NCI-H345 treated with DMSO at 0.1 percent for 48 hours (cell line): ENCODE measurements around the gene PSMC3IP.
"Not testable (repeated sequence)": the region's sequence is repeated elsewhere in the genome, so short reads cannot be mapped to it uniquely, and the experiment has no call there.

Source experiments
- DNase-seq: peaks from one replicate; lab custom pipeline; 2025; ENCODE audit not compliant: unreplicated experiment; lab: John Stamatoyannopoulos, UW

The PSMC3IP gene

DNA sequence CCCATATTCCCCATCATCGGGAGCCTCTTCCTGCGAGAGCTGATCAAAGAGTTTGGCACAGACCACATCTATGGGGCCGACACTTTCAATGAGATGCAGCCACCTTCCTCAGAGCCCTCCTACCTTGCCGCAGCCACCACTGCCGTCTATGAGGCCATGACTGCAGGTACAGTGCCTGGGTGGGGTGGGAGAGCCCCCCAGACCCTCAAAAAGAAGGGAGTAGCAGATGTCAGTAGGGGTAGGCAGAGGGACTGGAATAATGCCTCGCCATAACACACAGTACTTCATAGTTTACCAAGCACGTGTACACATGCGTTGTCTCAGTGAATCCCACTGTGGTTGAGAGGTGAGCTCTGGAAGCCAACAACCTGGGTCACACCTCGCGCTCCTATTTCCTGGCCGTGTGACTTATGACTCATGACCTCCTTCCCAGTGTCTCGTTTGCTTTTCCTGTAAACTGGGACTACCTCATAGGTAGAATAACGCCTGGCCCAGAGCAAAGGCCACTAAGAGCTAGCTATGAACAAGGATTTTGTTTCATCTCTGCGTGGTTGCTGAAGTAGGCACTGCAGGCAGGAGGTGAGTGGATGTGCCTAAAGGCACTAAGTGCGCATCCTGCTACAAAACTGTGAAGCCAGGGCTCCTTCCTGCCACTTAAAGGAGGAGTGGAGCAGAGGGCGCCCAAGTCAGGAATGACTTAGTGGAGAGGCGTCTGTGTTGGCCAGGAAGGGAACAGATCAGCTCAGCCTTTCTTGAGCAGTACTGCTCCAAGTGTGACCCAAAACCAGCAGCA lies 36.3 kb downstream of the PSMC3IP start:
- no peak for DNase-seq

DNA sequence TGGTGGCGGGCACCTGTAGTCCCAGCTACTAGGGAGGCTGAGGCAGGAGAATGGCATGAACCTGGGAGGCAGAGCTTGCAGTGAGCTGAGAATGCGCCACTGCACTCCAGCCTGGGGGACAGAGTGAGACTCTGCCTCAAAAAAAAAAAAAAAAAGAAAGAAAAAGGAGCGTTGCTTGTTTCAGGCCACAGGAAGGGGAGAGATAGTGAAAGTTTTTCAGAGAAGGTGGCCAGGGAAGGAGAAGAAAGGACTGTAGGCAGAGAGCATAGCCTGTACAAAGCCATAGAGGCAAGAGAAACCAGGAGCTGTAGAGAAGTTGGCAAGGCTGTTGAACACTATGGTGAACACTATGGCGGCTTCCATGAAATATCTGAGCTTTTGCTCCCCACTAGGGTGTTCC lies 37.0 kb downstream of the PSMC3IP start:
- DNase-seq, result not testable (repeated sequence)

DNA sequence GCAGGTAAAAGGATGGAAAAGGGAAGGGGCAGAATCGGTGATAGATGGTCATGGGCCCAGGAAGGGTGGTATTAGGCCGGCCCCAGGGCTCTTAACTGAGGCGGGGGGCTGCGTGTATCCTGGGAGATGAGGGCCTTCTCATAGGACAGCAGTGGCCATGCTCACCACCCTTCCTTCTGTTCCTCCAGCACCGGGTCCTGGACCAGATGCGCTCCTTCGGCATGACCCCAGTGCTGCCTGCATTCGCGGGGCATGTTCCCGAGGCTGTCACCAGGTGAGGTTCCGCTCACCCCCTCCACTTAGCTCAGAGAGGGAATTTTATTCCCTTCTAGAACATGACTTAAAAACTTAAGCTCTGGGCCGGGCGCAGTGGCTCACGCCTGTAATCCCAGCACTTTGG lies 39.0 kb downstream of the PSMC3IP start:
- no peak for DNase-seq

DNA sequence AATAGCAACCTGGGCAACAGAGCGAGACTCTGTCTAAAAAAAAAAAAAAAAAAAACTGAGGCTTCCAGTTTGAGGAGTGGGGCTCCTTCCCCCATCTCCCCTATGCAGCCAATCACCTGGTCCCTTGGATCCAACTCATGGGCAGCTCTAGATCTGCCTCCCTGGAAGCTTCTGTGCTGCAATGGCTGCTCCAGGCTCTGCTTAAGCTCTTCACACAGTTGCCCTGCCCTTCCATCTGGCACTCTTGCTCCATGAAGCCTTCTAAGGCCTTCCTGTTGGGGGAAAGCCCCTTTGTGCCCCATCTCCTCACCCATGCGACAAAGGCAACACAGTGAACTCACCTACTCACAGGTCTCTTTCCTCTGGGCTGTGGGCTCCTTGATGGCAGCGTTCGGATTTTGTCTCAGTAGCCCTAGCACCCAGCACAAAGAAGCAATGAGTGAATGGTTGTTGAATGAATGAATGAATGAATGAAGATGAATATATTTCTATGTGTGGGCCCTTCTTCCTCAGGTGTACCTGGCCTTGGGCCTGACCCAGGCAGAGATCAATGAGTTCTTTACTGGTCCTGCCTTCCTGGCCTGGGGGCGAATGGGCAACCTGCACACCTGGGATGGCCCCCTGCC lies 39.6 kb downstream of the PSMC3IP start:
- no peak for DNase-seq

DNA sequence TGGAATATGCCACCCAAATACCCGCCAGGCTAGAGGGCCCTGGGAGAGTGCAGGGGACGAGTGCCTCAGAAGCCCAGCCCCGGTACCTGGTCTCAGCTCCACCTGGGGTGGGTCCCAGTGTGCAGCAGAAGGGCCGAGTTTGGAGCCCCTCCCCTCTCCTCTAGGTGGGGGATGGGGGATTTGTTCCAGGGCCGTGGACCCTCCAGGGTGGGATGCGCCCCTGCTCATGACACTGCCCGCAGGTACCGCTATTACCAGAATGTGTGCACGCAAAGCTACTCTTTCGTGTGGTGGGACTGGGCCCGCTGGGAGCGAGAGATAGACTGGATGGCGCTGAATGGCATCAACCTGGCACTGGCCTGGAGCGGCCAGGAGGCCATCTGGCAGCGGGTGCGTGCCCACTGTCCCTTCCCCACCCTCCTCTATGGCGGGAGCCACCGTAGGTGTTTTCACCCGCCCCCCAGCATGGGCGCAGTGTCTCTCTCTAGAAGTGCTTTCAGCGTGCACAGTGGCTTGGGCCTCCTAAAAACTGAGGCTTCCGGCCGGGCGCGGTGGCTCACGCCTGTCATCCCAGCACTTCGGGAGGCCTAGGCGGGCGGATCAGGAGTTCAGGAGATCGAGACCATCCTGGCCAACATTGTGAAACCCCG lies 40.2 kb downstream of the PSMC3IP start:
- no peak for DNase-seq

DNA sequence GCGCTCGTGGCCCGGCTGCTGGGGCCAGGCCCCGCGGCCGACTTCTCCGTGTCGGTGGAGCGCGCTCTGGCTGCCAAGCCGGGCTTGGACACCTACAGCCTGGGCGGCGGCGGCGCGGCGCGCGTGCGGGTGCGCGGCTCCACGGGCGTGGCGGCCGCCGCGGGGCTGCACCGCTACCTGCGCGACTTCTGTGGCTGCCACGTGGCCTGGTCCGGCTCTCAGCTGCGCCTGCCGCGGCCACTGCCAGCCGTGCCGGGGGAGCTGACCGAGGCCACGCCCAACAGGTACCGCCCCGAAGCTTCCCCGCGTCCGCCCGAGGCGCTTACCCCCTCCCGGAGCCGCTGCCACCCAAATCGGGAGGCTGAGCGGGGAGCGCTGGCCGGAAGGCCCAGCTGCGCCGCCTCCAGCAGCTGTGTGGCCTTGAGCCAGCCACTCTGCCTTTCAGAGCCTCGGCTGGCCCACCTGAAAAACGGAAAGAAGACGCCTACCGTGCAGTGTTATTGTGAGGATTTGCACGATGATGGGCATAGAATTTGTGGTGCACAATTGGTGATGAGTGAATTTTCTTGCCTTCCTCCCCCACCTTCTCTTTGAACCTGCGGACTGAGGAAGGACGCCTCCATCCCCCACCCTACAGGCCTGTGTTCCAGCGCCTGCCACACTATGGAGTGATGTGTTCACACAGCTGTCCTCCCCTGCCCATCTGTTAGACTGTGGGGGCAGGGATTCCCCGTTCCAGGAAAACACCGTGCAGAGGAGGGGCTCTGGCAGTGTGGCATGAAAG lies 41.0 kb downstream of the PSMC3IP start:
- peak; percentile 66 for DNase-seq

DNA sequence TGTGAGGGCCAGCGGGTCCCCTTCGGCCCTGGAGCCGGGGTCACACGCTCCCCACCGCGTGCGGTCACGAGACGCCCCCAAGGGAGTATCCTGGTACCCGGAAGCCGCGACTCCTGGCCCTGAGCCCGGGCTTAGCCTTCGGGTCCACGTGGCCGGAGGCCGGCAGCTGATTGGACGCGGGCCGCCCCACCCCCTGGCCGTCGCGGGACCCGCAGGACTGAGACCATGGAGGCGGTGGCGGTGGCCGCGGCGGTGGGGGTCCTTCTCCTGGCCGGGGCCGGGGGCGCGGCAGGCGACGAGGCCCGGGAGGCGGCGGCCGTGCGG lies 41.5 kb downstream of the PSMC3IP start, which contains the start of gene NAGLU:
NAGLU (plus strand) TSS at position 194 of the 324 bp plus-strand sequence; CDS start at position 226, 32 bp downstream.
- DNase-seq, result peak; percentile 70

DNA sequence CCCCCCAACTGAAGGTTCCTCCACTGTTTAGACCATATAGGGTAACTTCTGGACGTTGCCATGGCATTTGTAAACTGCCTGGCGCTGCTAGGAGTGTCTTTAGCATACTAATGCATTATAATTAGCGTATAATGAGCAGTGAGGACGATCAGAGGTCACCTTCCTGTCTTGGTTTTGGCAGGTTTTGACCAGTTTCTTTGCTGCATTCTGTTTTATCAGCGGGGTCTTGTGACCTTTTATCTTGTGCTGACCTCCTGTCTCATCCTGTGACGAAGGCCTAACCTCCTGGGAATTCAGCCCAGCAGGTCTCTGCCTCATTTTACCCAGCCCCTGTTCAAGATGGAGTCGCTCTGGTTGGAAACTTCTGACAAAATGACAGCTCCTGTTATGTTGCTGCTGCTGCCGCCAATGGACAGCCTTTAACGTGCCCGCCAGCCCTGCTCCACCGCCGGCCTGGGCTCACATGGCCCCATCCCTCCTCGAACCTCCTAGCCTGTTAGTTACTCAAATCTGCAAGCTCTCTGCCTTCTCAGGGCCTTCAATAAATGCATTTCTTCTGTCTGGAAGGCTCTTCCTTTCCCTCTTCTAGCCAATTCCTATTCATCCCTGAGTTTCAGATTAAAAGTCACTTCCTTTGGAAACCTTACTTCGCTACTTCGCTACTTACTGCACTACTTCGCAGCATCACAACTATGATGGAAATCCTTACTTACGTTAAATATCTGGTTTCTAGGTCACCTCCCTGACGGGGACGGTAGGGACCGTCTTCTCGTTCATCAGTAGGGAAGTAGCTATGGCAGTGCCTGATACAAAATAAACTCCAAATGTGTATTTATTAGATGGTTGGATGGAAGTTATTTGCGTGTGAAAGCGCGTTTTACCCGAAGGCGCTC lies 42.1 kb downstream of the PSMC3IP start:
- no peak for DNase-seq

DNA sequence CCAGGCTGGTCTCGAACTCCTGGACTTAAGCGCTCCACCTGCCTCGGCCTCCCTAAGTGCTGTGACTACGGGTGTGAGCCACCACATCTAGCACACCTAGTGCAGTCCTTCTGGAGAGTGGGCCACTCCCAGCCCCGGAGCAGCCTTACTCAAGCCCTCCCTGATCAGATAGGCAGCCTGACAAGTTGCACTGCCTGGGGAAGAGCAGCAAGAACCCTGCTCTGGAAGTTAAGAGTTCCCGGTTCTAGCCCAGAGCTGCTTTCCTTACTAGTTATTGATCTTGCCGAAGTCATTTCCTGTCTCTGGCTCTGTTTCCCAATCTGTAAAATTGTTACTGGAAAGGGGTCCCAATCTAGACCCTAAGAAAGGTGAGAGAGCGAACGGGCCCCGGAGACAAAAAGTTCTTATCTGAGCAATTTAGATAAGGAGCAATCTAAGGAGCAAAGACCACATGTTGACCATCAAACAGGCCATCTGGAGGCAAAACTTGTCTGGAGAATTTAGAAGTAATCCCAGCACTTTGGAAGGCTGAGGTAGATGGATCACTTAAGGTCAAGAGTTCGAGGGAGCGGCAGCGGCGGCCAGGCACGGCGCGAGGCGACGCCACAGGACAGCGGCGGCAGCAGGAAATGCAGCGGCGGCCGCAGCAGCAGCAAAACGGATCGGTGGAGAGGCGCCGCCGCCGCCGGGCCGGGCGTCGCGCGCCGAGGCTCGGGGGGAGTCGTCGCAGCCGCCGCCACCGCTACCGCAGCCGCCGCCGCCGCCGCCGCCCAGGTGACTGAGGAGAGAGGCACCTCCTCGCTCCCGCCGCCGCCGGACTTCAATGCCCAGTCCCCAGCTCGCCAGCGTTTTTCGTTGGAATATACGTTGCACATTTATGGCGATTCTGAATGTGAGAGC lies 45.8 kb downstream of the PSMC3IP start:
- DNase-seq, result peak; percentile 22

DNA sequence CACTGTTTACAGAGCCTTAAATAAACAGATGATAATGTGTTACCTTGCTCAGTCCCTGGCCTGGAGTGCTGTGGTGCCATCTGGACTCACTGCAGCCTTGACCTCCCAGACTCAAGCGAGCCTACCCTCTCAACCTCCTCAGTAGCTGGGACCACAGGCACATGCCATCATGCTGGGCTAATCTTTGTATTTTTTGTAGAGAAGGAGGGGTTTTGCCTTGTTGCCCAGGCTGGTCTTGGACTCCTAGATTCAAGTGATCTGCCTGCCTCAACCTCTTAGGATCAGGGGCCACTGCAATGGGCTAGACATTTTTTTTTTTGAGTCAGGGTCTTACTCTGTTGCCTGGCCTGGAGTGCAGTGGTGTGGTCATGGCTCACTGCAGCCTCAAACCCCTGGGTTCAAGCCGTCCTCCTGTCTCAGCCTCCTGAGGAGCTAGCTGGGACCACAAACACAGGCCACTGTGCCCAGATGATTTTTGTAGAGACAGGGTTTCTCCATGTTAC lies 46.5 kb downstream of the PSMC3IP start:
- no peak for DNase-seq

DNA sequence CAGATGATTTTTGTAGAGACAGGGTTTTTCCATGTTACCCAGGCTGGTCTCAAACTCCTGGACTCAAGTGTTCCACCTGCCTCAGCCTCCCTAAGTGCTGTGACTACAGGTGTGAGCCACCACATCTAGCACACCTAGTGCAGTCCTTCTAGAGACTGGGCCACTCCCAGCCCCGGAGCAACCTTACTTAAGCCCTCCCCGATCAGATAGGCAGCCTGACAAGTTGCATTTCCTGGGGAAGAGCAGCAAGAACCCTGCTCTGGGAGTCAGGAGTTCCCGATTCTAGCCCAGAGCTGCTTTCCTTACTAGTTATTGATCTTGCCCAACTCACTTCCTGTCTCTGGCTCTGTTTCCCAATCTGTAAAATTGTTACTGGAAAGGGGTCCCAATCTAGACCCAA lies 48.5 kb downstream of the PSMC3IP start:
- DNase-seq, result no peak

DNA sequence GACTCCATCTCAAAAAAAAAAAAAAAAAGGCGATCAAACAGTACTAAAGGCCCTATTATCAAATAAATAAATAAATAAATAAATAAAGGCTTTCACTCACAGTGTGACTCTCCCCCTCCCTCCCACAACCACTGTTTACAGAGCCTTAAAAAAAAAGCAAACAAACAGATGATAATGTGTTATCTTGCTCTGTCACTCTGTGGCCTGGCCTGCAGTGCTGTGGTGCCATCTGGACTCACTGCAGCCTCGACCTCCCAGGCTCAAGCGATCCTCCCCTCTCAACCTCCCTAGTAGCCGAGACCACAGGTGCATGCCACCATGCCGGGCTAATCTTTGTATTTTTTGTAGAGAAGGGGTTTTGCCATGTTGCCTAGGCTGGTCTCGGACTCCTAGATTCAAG lies 49.6 kb downstream of the PSMC3IP start:
- DNase-seq, result no peak

DNA sequence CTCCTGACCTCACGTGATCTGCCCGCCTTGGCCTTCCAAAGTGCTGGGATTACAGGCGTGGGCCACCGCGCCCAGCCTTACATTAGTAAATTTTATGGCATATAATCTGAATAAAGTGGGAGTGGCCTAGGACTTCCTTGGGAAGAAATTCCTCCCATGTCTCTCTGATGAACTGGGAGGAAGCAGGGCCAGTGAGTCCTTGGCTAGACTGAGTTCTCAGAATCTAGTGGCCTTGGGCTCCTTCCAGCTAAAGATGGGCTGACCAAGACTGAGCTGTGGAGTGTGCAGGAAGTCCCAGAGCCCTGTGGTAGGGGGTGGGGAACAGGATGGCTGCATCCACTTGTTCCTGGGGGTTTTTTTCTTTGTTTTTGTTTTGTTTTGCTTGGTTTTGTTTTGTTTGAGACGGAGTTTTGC lies 51.5 kb downstream of the PSMC3IP start:
- DNase-seq, result no peak

DNA sequence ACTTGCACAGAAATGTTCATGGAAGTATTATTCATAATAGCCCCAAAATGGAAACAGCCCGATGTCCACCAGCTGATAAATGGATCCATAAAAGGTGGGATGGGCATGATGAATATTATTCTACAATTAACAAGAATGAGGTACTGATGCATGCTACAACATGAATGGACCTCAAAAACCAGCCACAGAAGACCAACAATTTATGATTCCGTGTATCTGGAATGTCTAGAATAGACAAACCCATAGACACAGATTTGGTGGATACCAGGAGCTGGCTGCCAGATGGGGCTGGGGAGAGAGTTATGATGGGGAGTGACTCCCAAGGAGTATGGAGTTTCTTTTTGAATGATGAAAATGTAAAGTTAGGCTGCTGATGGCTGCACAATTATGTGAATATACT lies 52.3 kb downstream of the PSMC3IP start:
- DNase-seq, result no peak

DNA sequence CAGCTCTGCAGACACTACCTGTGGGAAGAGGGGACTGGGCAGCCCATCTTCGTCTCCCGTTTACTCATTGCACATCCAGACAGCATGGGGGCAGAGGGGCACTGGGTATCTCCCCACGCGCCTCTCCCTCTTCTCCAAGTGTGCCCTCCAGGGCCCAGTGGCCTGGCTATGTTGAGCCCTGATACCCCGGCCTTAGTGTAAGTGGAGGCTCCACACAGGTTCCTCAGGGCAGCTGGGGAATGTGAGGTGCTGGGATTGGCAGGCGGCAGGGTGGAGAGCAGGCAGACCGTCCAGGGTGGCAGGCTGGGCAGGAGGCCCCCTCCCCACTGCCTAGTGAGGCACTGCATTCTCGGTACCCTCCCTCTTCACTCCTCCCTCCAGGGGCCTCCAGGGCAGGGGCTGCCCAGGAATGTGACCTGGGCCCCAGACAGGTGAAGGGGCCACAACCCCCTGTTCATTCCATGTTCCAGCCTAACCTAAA lies 54.7 kb downstream of the PSMC3IP start:
- DNase-seq, result no peak
